Lower lobe of right lung (tissue), 2 donors: ENCODE measurements around the gene ZNF628. TPM values are rescaled to one million over a fixed set of nuclear protein-coding genes. Genes with fewer than 3 reads are reported as not detected.

Source experiments
- ATAC-seq, 2 donors: fragments of 200-7000 bp; cut with Tn5 transposase; one replicate each; pipeline ENCODE4 v1.9.1; 2020 to 2022; ENCODE audit warnings: mild to moderate bottlenecking in 2 of 2, moderate library complexity in 2 of 2
- DNase-seq: peaks from one replicate; pipeline ENCODE4 v3.0.0-alpha.2; 2020
- H3K27ac ChIP-seq: fragments of 200-600 bp; one replicate; pipeline ENCODE4 v1.8.0; 2022
- H3K27me3 ChIP-seq: fragments of 200-600 bp; one replicate; pipeline ENCODE4 v1.8.0; 2022; ENCODE audit warnings: low read depth
- H3K36me3 ChIP-seq: fragments of 200-600 bp; one replicate; pipeline ENCODE4 v1.8.0; 2022; ENCODE audit warnings: mild to moderate bottlenecking
- H3K4me1 ChIP-seq: fragments of 200-600 bp; one replicate; pipeline ENCODE4 v1.8.0; 2022
- H3K4me3 ChIP-seq: fragments of 200-600 bp; one replicate; pipeline ENCODE4 v1.8.0; 2022; ENCODE audit warnings: mild to moderate bottlenecking
- H3K9me3 ChIP-seq: fragments of 200-600 bp; one replicate; pipeline ENCODE4 v1.8.0; 2022
- intact Hi-C: fragments of 100-400 bp; cut with DNase I; formaldehyde crosslinking; loops from one replicate; pipeline ENCODE4 v1.11.0; 2022
- total RNA-seq: library from RNA; stranded (reverse); fragmentation: NEBNext Ultra II Directional; extraction: Animal tissue kit (Norgen Biotek cat#: 25700); gene quantifications from one replicate; pipeline ENCODE4 v1.2.1, GENCODE V29; 2021
- TF ChIP-seq, protein P1 (sequence below): fragments of 200-600 bp; IDR thresholded peaks from one replicate; pipeline ENCODE4 v1.8.0; 2022; ENCODE audit warnings: antibody characterized with exemption, mild to moderate bottlenecking
- donor health status: DM: no; HTN: yes; CAD: no; lungs with severe emphysema.

Gene ZNF628
- total RNA-seq, 1 donor from 2014 or later: 7.1 TPM

DNA sequence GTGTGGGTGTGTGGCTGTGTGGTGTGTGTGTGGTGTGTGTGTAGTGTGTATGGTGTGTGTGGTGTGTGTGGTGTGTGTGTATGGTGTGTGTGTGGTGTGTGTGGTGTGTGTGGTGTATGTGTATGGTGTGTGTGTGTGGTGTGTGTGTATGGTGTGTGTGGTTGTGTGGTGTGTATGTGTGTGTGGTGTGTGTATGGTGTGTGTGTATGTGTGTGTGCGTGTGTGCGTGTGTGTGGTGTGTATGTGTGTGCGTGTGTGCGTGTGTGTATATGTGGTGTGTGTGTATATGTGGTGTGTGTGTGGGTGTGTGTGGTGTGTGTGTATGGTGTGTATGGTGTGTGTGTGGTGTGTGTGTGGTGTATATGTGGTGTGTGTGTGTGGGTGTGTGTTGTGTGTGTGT is 41.4 kb upstream of the ZNF628 start:
- TF ChIP-seq, protein P1, sequence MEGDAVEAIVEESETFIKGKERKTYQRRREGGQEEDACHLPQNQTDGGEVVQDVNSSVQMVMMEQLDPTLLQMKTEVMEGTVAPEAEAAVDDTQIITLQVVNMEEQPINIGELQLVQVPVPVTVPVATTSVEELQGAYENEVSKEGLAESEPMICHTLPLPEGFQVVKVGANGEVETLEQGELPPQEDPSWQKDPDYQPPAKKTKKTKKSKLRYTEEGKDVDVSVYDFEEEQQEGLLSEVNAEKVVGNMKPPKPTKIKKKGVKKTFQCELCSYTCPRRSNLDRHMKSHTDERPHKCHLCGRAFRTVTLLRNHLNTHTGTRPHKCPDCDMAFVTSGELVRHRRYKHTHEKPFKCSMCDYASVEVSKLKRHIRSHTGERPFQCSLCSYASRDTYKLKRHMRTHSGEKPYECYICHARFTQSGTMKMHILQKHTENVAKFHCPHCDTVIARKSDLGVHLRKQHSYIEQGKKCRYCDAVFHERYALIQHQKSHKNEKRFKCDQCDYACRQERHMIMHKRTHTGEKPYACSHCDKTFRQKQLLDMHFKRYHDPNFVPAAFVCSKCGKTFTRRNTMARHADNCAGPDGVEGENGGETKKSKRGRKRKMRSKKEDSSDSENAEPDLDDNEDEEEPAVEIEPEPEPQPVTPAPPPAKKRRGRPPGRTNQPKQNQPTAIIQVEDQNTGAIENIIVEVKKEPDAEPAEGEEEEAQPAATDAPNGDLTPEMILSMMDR: no peak
- Histone ChIP-seq H3K36me3 (no peaks in the 10 kb centered on the region), H3K4me1 (no peaks in the 10 kb centered on the region), H3K4me3 (no peak overlapping the region), H3K9me3 (no peaks in the 10 kb centered on the region), H3K27ac (no peak overlapping the region), H3K27me3 (peaks cover 62% of the 10 kb centered on the region)
- intact Hi-C loops: no loop called here
- ATAC-seq: no peak
- no peak for DNase-seq

DNA sequence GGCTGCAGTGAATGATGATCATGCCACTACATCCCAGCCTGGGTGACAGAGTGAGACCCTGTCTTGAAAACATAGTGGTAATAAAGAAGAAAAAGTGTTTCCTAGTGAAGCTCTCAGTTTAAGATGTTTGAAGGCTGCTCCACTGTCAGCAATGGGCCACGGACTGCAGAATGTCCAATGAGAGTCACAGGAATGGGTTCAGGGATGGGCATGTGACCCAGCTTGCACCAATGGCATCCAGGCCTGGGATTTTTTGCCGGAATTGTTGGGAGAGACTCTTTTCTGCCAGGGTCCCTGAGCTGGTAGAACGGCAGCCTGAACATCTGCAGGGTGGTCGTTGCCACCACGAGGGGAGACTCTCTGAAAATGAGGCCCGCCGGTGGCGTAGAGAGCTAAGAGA is 39.6 kb upstream of the ZNF628 start:
- TF ChIP-seq, protein P1: no peak
- H3K4me1 ChIP-seq: peaks cover 8% of the 10 kb centered on the region
- DNase-seq (no peak), ATAC-seq (no peak)
- no peaks in the 10 kb centered on the region for H3K36me3 ChIP-seq
- no peaks in the 10 kb centered on the region for H3K9me3 ChIP-seq
- intact Hi-C loops: no loop called here
- peaks cover 69% of the 10 kb centered on the region for H3K27me3 ChIP-seq
- H3K27ac ChIP-seq: no peak overlapping the region
- no peak overlapping the region for H3K4me3 ChIP-seq

DNA sequence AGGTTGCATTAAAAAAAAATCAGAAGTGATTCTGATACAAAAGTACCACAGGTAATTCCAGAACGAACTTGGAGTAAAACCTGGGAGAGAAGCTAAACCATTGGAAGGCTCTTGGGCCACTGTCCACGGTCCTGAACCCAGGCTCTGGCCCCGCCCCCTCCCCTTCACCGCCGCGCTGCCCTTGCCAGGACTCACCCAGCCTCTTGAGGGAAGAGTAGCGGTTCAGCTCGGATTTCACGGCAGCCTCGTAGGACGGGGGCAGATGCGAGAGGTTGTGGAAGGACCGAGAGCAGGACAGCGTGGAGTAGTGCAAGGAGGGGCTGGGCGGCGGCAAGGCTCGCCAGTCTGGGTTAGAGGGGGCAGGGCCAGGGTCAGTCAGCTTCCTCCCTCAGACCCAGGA is 39.0 kb upstream of the ZNF628 start:
- ATAC-seq (peak; percentile 74 to 83), DNase-seq (peak; percentile 71)
- Histone ChIP-seq H3K36me3 (no peaks in the 10 kb centered on the region), H3K27me3 (peaks cover 69% of the 10 kb centered on the region), H3K9me3 (no peaks in the 10 kb centered on the region), H3K27ac (no peak overlapping the region), H3K4me1 (peaks cover 10% of the 10 kb centered on the region), H3K4me3 (no peak overlapping the region)
- TF ChIP-seq, protein P1: no peak
- intact Hi-C loops: no loop called here

DNA sequence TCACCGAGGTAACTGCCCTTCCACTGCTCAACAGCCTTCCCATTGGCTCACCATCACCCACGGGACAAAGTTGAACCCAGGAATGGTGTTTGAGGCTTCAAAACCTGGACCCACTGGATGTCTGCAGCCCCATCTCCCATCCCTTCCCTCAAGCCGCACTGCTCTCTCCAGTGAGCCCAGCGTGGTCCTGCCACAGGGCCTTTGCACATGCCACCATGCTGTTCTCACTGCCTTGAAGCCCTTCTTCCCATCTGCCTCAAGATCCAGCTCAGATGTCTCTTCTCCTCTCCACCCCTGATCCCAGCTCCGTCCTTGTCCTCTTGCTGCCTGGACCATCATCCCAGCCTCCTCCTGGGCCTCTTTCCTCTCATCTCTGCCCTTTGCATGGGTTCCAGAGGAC is 37.4 kb upstream of the ZNF628 start:
- ATAC-seq (no peak), DNase-seq (no peak)
- no peak overlapping the region for H3K27ac ChIP-seq
- peaks cover 62% of the 10 kb centered on the region for H3K27me3 ChIP-seq
- H3K36me3 ChIP-seq: no peaks in the 10 kb centered on the region
- intact Hi-C loops: no loop called here
- H3K9me3 ChIP-seq: no peaks in the 10 kb centered on the region
- H3K4me3 ChIP-seq: no peak overlapping the region
- TF ChIP-seq, protein P1: no peak
- H3K4me1 ChIP-seq: peaks cover 10% of the 10 kb centered on the region

DNA sequence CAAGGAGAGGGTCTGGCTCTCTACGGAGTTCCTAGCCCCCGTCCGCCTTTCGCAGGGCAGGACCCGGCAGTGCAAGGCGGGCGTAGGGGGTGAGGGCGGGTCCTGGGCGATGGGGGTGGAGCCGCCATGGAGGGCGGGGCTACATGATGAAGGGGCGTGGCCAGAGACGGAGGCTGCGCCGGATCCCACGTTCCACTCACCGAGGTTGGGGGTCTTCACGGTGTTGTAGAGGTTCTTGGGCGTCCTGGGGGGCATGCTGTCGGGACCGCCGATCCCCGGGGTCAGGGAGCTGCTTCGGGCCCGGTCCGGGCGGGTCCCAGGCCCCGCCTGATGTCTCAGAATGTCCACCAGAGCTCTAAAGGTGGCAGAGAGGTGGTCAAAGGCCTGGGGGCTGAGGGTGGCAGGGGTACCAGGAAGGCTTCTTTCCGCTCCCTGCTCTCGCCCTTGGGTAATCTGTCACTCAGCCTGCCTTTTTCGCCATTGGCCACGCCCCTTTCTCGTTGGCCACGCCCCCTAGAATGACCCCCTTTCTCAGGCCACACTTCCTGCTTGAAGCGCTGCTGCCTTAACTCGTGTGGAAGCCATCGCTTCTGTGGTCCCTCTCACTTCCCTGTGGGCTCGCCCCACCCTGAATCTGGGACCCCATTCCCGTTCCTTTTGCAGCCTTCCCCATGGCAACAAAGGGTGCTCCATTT is 35.9 kb upstream of the ZNF628 start:
- DNase-seq (no peak), ATAC-seq (no peak)
- Histone ChIP-seq H3K27ac (no peak overlapping the region), H3K4me1 (peaks cover 10% of the 10 kb centered on the region), H3K4me3 (no peak overlapping the region), H3K27me3 (peaks cover 77% of the 10 kb centered on the region), H3K36me3 (no peaks in the 10 kb centered on the region), H3K9me3 (no peaks in the 10 kb centered on the region)
- intact Hi-C loops: no loop called here
- TF ChIP-seq, protein P1: no peak
